HG03571 (cell line): ENCODE data around the gene AGK.
A peak's percentile ranks its signal among the peaks of the same experiment; 100 is the strongest.

Experiments
- ATAC-seq: cut with Tn5 transposase; IDR thresholded peaks from one replicate; pipeline ENCODE4 v1.9.1; 2021; ENCODE audit not compliant: unreplicated experiment

The AGK gene, protein sequence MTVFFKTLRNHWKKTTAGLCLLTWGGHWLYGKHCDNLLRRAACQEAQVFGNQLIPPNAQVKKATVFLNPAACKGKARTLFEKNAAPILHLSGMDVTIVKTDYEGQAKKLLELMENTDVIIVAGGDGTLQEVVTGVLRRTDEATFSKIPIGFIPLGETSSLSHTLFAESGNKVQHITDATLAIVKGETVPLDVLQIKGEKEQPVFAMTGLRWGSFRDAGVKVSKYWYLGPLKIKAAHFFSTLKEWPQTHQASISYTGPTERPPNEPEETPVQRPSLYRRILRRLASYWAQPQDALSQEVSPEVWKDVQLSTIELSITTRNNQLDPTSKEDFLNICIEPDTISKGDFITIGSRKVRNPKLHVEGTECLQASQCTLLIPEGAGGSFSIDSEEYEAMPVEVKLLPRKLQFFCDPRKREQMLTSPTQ

DNA sequence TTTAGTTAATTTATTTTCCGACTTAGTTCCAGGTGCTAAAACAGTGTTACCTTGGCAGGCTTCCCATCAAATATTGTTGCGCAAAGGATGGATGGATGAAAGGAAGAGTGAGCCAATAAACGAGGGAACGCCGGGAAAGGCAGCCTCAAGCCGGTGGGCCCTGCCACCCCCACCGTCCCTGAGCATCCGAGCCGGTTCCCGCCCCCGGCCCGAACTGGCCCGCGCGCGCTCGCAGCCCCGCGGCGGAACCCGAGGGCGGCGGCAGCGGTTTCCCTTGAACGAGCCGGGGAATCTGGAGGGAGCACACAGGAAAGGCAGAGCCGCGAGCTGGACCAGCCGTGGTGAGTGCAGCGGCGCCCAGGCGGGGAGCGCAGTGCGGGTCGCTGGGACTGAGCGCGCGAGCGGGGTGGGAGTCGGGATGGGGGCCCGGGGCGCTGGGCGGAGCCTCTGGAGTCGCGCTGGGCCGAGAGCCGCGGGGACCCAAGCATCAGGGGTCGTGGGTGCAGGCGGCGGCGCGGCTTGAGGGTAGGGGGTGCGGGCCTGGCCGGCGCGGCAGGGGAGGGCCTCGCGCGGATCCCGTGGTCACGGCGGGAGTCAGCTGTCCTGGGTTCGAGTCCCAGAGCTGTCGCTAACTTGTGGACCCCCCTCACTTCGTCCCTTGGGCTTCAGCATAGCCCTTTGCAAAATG is at the start of gene AGK:
AGK (plus strand) TSS at position 317 of the 688 bp plus-strand sequence. CDS start 4,057 bp downstream, outside the sequence.
- ATAC-seq, result peak; percentile 94

DNA sequence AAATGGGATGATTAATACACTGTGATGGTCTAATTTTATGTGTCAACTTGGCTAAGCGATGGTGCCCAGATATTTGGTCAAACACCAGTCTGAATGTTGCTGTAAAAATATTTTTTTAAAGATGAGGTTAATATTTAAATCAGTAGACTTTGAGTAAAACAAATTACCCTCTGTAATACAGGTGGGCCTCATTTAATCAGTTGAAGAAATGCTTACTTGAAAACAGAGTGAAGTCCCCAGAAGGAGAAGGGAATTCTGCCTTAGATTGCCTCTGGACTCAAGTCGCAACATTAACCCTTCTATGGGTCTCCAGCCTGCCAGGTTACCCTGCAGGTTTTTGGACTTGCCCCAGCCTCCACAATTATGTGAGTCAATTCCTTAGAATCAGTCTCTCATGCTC is 49.8 kb upstream of the AGK start:
- ATAC-seq, result no peak

DNA sequence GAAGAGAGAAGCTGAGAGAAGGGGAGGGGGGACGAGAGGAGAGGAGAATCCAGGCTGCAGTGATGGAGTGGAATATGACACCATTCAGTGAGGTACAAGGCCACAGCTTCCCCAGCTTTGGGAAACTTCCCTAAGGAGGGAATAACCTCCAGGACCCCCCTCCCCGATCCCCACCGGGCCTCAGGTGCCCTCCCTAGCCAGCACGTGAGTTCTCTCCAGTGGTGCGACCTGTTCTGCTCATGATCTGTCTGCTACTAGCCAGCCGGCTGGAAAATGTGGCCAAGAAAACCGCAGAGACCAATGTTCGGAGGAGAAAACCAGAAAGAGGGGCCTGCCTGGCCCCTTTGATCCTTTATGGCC is 39.9 kb upstream of the AGK start:
- no peak for ATAC-seq

DNA sequence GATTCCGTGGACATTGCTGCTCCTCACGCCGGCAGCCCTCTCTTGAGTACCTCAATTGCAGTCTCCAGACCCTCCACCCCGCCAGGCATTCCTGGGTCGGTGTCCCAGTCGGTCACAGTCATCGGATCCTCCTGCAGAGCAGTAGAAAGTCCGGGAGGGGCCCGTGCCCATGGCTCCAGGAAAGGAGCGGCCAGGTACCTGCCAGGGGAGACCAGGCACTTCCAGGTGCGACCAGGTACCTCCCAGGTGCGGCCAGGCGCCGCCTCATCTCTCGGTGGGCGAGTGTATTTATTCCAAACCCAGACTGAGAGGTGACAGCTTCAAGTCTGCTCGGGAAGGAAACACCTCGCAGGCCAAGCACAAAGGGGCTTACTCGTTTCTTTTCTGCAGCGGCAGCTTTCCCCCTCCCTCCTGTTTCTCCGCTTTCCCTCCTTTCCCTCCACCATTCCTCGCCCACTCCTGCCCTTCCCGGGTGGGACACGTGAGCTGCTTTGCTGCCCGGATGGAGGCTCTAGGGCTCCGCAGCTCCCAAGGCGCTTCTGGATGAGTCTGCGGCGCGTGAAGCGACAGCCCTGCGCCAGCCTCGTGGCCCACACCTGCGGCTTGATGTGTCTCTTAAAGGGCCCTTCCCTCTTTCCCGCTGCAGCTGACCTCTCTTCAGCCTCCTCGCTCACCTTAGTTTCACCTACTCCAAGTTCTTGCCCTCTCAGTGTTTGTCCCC is 39.4 kb upstream of the AGK start:
- ATAC-seq, result no peak

DNA sequence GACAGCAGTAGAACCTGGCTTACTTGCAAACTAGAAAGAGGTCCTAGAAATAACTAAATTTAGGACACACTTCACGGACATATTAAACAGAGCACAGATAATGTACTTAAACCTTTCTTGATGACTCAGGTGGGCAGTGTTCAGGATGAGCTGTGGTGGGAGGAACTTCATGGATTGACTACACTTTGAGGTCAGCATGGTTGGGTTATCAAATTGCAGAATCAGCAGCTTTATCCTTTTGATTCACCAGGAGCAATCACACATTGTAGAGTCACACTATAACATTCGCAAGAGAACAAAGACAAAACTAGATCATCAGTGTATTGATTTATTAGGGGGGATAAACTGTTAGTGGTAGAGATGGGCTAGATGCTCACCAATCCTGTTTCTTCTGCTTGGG is 38.6 kb upstream of the AGK start:
- ATAC-seq, result no peak

DNA sequence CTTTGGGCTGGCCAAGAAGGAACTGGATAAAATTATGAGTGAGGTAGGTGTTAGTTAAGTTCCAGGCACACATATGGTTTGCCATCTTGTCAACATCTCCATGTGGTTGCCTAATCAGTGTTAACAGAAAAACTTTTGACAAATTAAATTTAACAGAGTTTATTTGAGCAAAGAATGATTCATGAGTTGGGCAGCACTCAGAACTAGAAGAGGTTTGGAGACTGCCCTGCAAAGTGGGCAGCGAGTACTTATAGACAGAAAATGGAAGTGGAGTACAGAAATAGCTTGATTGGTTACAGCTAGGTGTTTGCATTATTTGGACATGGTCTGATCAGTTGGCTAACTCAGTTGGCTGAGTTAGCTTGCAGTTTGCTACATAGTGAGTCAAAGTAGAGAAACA is 37.5 kb upstream of the AGK start:
- ATAC-seq, result no peak

DNA sequence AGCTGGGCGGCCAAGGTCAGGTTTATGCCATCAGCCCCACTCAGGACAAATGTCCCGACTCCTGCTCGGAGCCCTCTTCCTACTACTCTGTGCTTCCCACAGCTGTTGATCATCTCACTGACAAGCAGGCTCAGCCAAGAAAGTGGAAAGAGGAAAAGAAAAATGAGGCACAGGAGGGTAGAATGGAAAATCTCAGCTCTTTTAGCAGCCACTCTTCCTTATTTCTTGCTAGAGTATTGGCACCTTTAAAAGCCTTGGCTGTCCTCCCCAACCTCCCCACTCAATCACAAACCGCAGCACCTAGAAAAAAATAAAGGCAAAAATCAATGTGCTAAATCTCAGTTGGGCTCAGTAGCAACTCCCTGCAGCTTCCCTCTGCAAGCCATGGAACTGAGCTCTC is 35.3 kb upstream of the AGK start:
- ATAC-seq, result no peak

DNA sequence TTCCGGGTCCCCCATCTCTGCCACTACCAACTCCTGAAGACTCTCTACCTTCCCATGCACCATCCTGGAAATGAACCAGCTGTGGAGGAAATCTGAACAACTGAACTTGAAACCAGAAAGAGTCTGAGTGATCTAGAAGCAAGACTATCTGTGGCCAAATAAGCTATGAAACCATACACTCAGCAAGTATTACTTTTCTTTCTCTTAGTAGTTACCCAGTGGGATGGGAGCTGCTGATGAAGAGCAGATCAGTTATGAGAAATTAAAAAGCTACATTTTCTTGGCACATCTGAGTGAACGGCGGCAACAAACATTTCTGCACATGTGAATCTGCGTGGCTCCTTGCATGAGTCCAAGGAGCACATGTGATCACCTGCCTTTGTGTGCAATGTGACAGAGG is 31.6 kb upstream of the AGK start:
- no peak for ATAC-seq

DNA sequence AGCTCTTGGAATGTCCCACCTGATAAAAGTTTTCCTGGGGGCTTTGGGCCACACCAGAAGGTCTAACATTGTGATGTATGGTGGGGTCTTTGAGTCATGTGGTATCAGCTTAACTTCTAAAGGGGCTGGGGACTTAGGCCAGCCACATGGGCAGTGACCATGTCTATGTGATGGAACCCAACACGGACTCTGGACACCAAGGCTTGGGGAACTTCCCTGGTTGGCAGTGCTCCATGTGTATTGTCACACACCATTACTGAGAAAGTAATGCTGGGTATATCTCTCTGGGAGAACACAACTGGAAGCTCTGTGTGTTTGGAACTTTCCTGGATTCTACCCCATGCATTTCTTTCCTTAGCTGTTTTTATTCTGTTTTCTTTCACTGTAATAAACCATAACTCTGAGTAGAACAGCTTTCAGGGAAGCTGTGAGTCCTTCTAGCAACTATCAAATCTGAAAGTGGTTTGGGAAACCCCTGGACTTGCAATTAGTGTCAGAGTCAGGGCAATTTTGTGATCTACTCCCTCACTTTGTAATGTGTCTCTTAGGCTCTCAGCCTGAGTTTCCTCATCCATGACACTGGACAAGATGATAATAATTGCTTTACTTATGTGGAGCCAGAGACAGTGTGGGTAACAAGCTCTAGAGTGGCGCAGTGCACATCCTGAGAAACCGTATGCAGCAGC is 28.4 kb upstream of the AGK start:
- no peak for ATAC-seq

DNA sequence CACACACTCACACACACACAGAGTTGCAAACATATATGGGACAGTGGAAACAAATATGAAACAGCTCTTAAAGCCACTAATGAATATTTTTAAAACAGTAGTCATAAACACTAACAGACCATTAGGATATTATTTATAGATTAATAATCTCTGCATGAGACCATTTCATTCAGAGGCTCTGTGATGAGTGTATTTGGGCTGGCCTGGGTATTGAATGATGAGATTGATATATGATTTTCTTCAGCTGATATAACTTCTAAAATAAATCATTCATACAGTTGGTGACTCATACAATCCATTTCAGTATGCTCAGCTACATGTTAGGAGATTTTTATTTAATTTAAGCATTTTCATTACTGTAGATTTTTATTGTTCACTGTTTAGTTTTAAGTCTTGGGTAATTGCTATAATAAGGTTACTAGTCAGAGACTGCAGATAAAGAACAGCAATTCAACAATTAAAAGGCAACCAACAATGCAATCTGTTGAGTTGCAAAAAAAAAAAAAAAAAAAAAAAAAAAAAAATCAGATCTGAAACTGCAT is 25.2 kb upstream of the AGK start:
- ATAC-seq, result no peak

DNA sequence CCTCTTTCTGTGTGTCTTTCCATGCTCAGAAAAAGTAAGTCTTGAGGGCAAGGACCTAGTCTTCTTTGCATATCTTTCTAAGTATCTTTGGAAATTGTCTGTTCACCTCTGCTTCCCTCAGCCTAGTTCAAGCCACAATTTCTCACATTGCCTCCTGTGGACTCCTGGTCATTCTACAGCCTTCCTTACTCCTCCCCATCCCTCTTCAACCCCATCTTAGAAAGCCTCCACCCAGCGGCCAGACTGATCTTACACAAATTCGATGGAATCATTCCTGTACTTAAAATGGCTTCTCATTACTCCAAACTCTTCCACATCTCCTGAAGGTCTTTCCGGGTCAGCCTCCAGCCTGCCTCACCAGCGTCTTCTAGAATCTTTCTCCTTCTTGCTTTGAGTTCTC is 24.1 kb upstream of the AGK start:
- ATAC-seq, result no peak

DNA sequence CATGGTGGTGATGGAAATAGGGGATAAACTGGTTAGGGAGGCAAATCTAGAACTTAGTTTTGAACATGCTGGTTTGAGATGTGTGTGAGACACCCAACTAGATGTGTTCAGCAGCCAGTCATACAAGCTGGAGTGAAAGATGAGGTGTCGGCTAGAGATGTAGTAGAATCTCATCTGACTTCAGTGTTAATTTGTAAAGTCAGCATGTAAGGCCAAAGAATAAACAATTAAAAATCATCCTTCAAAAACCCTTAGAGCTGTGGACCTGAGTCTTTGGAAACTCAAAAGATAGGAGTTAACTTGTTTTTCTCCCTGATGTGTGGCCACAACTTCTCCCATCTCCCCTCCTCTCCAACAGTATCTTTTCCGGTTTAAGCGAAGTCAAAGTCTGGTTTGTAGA is 22.8 kb upstream of the AGK start:
- ATAC-seq, result no peak

DNA sequence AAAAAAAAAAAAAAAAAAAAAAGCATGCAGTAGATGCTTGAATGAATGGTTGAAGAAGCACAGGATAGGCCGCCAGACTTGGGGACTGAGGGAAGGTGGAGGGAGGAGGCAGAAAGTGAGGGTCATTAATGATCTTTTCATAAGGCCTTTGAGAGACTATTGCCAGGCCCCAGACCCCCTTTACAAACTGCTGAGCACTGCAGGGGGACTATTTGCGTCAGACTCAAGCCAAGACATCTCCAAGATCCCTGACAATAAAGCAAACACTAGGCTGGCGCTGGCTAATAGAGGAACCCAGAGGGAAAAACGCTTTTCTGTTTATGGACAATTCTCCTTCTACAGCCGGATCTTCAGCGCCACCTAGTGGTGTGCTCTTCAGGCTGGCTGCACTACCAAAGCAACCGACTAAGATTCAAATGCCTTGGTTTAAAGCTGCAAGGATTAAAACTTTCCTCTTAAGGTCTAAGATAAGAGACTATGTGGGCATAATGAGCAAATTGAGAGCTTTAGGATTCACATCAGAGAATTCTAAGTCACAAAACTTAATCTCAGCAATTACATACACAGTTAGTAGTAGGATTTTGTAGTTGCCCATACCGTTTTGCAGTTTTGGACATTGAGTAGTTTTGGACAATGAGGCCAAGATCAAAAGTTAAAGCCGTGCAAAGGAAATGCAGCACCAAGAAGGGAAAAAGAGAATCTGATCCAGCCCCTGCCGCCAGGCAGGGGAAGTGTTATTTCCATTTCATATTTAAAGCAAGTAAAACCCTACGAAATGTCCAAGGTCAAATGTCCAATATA is 17.9 kb upstream of the AGK start:
- ATAC-seq, result peak; percentile 64

DNA sequence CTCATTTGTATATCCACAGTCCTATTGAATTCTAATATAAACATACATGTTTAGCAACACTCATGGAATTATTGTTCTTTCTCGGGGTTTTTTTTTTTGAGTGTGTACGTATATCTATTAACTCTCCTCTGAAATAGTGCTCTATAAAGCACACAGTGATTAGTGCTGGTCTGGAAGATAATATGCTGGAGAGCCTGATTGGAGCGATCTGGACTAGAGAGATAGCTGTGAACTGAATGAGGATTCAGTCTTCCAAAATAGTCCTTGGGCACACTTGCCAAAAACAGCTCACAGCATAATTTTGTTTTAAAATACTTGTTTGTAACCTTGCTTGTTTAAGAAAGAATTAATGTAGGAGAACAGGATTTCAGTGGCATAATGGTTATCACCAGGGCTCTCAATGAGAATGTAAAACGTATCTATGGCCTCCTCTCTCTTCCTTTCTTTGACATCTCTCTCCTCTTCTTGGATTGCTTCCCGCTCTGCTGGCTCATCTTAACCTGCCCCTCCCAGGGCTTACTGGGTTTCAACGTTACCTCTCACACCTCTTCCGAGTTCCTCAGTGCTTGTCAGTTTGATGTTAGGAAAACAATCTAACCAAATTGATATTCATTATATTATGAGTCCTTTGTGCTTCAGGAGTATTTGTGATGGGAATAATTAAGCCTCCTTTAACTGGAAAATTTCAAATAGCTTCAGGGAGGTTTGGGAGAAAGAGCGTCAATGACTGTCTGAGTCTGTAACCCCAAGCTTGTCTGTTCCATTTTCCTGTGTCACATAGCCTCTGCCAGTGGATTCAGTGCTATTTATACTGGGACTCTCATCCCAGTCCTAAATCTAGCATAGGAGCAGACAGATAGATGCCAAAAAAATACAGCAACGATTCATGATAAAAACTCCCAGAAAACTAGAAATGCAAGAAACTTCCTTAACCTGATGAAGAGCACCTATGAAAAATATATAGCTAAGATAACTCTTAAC is 16.2 kb upstream of the AGK start:
- ATAC-seq, result no peak

DNA sequence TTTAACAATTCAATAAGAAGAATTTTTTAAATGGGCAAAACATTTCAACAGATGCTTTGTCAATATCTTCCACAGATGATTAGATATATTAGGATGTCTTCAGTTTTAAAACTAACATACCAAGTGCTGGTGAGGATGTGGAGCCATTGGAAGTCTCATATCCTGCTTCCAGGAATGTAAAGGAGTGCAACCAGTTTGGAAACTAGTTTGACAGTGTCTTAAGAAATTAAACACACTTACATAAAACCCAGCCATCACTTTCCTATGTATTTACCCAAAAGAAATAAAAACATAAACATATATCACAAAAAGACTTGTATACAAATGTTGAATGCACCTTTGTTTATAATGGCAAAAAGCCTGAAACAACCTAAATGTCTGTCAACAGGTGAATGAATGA is 13.3 kb upstream of the AGK start:
- ATAC-seq, result no peak

DNA sequence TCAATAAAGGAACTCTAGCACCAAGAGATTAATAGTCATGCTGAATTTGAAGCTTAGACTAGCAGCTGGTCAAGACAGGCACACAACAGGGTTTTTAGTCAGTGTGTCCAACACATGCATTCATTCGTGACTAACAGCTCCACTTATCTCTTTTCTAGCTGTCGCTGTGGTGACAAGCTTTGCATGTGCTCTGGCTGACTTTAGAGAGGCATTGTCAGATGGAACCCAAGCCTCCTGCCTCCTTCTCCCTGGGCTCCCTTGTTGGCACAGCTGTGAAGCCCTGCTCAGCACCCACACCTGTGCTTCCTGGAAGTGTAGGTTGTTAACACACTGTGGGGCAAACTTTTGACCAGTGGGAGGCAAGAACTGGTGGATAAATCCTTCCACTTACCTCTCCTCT is 9.8 kb upstream of the AGK start:
- ATAC-seq, result no peak

DNA sequence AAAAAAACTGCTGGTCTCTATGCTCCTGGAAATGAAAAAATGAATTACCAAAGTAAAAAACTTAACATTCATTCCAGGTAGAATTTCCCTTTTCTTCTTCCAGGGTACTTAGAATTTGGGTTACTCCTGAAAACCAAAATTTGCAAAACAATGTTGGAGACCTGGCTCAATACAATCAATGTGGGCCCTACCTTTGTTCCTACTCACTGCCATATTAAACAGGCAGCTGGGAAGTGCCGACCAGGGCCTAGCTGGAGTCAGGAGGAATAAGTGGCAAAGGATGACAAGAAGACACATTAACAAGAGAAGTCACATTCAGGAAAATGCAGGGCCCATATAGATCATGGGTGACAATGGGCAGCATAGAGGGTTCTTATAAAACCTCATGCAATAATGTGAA is 6.4 kb upstream of the AGK start:
- ATAC-seq, result no peak

DNA sequence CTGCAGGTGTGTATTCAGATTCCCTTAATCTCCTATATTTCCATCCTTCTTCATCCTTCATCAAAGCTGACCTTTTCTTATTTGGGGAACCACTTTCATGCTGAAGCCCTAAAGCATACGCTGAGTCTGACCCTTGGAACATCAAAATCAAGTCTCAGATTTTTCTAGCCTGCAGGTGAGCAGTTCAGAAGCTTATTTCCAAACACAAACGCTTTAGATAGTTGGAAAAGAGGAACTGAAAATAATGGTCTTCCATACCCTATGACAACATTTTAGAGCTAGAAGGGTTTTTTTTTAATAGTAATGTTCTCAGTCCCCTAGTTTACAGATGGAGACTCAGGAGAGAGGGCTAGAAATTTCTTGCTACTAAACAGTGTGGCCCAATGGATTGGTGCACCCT is 1.6 kb upstream of the AGK start:
- ATAC-seq, result no peak

DNA sequence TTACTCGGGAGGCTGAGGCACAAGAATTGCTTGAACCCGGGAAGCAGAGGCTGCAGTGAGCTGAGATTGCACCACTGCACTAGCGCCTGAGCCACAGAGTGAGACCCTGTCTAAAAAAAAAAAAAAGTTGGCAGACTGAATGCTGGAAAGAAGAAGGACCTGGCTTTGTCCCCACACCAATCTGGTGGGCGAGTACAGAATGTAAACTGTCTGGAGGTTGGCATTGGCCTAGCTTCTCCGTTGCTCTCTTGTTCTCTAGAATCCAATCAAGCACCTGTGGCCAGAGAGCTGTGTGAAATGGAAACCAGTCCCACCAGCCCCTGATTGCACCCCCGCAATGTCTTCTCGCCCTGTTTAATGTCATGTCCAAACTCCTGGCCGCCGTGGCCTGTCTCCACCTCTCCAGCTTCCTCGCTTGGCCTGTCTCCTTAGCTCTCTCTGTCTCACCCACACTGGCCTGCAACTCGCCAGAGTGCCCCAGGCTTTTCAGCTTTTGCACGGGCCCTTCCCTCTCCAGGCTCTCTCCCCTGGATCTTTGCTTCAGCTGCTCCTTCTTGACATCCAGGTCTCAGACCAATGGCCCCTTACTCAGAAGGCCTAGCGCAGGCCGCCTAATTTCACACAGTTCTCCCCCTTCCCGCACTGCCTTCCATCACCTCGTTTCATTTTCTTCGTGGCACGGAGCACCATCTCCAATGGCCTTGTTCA is 670 bp upstream of the AGK start:
- ATAC-seq, result peak; percentile 6
